ENCODE measurements around the gene TCAP.

Gene TCAP

GRCh38 chr17:39664581-39665561 lies at the start of gene TCAP:
TSS of gene TCAP (plus strand) at chr17:39665349. CDS start at chr17:39665360, 11 bp downstream.
- no peak within 1 kb of the TSS for H3K4me3 ChIP-seq (ENCODE audit: low read depth, low read length)

DNA sequence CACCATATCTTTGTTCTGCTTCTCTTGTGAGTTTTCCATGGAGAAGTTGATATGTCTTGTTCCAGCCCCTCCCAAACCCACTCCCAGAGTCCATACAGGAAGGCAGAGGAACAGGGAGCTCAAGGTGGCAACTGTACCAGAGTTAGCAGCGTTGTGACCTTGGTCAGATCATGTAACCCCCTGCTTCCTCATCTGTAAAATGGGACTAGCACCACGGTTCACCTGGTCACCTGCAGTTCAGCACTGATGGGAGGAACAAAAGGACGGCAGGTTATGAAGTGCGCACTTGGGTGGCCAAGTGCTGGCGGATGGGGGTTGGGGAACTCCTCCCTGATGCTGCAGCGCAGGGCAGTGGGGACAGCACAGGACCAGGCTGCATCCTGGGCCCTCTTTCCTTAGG lies 49.7 kb upstream of the TCAP start:
- H3K4me3 ChIP-seq (ENCODE audit: low read depth, low read length), result no peak overlapping the region

- H3K4me3 ChIP-seq (ENCODE audit: low read depth, low read length), result no peak overlapping the region
These were observed 48.1 kb upstream of the TCAP start for GRCh38 chr17:39617100-39617445.

GRCh38 chr17:39617446-39618245 lies 47.5 kb upstream of the TCAP start:
- H3K4me3 ChIP-seq (ENCODE audit: low read depth, low read length), result peak overlapping the region; percentile 17

DNA sequence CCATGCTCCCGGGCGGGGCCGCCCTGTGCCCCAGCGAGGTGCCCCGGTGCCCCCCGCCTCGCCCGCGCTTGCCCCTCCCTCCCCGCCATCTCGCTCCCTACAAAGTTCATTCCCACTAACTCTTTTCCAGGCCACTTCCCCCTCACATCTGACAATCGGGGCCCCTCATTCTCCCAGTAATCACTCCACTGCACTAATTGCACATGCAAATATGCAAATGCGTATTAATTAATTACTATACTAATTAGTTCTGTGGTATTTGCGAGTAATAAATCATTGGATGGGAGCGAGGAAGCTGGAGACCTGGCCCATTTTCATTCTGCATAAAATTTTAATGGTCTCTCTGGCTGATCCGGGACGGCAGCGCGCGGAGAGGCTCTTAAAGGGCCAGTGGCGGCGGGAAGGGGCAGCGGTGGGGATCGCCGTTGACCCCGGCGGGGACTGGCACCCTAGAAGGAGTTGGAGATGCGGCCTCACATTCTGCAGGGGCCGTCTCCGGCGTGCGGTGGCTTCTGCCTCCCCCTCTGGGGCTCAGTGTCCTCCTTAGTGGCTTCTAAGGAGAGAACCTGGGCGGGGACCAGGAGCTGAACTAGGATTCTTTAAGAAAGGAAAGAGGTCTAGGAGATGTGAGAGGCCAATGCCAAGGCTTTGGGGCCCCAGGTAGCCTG lies 46.8 kb upstream of the TCAP start:
- peak overlapping the region; percentile 34 for H3K4me3 ChIP-seq (ENCODE audit: low read depth, low read length)

DNA sequence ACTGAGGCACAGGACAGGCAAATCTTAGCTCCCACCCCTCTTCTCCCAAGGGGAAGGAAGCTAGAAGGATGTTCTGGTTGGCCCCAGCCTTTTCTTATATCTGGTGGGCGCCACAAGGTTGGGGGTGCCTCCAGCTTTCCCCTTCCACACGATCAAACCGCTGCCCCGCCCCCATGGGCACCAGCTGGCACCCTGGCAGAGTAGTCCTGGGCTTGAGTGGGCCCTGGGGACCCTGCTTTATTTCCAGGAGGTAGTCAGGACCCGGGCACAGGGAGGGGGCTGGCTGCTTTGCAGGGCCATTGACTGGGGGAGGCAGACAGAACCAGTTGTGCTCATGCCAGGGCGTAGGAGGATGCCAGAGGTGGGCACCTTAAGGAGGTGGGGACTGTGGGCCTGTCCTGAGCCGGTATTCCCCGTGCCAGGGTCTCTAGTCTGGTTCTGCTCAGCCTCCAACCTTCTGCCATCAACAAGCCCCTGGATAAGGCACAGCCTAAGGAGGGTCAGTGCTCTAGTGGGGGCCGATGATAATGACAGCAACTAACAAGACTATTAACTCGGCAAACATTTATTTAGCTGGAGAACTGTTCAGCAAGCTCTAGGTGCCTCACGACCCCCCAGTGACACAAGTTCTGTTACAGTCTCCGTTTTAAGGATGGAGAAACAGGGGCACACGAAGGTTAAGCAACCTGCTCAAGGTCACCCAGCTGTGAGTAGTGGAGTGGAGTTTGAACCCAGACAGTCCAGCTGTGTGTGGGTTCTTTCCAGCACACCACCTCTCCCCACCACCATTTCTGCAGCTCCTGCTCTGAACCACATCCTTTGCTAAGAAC lies 46.0 kb upstream of the TCAP start:
- no peak overlapping the region for H3K4me3 ChIP-seq (ENCODE audit: low read depth, low read length)

DNA sequence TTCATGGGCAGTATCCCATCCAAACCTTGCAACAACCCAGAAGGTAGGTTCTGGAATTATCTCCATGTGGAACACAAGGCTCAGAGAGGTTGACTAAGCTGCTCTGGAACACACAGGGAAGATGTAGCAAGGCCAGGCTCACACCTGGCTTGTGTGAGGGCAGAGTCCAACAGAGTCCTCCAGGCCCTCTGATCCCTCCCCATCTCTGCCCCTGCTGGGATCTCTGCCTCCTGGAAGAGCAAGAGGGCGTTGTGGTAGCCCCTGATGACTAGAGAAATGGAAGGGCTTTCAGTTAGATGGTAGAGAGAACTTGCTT lies 45.4 kb upstream of the TCAP start:
- H3K4me3 ChIP-seq (ENCODE audit: low read depth, low read length), result no peak overlapping the region

DNA sequence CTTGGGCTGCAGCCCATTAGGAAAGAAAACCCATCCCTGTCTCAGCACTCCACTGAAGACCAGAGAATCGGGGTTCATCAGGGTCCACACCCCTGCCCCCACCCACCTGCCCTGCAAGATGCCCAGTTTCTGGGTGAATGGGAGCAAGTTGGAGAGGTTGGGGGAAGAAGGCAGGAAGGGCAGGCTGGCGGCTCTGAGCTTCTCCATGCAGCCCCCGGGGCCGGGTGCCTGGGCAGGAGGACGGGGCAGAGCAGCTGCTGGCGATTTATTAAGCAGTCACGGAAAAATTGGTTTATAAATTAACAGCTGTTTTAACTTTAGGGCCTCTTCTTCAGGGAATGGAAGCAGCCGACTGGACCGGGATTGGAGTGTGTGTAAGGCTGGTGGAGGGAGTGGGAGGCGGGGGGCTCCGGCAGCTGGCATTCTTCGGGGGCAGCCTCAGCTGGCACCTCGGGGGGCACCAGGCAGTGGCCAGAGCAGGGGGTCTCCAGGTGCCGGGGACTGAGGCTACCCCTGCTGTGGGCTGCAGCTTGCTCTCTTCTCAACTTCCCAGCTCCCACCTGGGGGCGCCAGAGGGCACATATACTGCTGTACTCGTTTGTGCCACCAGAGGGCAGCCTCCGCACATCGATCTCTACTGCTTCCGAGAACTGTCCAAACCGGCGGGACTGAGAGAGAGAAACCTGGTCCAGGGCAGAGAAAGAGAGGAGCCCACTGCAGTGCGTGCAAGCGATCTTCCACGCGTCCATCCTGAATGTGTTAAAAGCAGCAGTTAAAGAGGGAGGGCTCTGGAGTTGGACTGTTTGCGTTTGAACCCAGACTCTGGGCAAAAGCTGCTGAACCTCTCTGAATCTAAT lies 43.4 kb upstream of the TCAP start:
- no peak overlapping the region for H3K4me3 ChIP-seq (ENCODE audit: low read depth, low read length)

- no peak overlapping the region for H3K4me3 ChIP-seq (ENCODE audit: low read depth, low read length)
These were observed 42.7 kb upstream of the TCAP start for GRCh38 chr17:39622380-39623006.

- no peak overlapping the region for H3K4me3 ChIP-seq (ENCODE audit: low read depth, low read length)
These were observed 41.7 kb upstream of the TCAP start for GRCh38 chr17:39623356-39623950.

DNA sequence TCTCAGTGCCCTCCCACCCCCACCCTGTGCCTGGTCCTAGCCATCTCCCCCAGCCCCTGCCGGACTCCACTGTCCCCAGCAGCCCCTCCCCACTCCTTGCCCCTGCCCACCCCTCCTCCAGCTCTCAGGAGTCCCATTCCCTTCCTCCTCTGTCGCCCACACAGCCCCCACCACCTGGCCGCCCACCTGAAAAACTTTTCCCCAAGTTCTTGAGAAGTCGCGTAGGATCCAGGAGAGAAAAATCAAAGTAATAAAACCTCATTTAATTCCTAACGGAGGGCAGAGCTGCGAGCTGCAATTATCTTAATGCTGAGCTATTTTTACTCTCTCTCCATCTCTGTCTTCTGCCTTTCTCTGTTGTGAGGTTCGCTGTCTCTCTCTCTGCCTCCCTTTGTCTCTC lies 40.8 kb upstream of the TCAP start:
- H3K4me3 ChIP-seq (ENCODE audit: low read depth, low read length), result no peak overlapping the region

GRCh38 chr17:39625198-39625785 lies 39.9 kb upstream of the TCAP start:
- H3K4me3 ChIP-seq (ENCODE audit: low read depth, low read length), result no peak overlapping the region

DNA sequence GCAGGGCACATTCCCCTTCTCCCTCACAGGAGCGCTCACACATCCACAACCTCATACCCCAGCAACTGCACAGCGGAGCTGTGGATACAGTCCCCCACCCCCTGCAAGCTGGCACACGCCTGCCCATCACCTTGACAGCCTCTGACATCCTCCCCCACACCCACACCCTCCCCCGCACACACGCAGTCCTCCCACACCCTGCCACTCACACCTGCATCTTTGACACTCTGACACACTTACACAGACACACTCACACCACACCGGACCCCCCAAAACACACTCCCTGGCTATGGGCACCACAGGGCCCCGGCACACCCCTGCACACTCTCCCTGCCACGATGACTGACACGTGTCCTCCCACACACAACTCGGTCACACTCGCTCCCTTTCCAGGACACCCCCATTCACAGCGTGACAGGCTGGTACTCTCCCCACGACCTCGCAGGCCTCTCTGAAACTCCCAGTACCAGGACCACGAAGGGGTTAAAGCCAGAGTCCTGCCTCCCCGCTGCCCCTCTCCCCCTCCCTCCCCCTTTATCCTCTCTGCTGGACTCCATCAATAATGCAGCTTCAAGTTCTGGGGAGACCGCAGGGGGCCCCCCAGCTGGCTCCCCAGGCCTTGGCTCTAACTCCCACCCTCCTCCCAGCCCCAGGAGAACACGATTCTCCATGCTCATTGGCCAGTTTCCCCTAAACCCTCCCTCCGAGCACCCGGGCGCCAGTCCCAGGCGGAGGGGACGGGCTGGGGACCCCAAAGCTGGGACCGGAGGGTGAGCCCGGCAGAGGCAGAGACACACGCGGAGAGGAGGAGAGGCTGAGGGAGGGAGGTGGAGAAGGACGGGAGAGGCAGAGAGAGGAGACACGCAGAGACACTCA lies 38.7 kb upstream of the TCAP start, which contains the start of gene PPP1R1B:
TSS of gene PPP1R1B (plus strand) at position 782 of the 876 bp plus-strand sequence. CDS start 441 bp downstream, outside the sequence.
- peak within 1 kb of the TSS; percentile 62 for H3K4me3 ChIP-seq (ENCODE audit: low read depth, low read length)

DNA sequence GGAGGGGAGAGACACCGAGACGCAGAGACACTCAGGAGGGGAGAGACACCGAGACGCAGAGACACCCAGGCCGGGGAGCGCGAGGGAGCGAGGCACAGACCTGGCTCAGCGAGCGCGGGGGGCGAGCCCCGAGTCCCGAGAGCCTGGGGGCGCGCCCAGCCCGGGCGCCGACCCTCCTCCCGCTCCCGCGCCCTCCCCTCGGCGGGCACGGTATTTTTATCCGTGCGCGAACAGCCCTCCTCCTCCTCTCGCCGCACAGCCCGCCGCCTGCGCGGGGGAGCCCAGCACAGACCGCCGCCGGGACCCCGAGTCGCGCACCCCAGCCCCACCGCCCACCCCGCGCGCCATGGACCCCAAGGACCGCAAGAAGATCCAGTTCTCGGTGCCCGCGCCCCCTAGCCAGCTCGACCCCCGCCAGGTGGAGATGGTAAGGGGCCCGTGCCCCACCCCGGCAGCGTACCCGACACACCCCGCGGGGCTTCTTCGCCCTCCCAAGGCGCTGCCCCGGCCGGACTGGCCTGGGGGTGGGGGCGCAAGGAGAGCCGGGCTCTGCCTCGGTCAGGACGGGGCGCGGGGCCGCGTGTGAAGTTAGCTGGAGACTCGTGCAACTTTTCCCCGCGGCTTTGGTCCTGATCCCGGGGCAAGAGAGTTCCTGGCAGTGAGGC lies 38.0 kb upstream of the TCAP start:
- H3K4me3 ChIP-seq (ENCODE audit: low read depth, low read length), result peak overlapping the region; percentile 62

- H3K4me3 ChIP-seq (ENCODE audit: low read depth, low read length), result no peak overlapping the region
These were observed 37.2 kb upstream of the TCAP start for GRCh38 chr17:39627712-39628516.
